GM18873 (cell line): Measurements from ENCODE around the gene SH2D1A.
"Not testable (repeated sequence)": the region's sequence is repeated elsewhere in the genome, so short reads cannot be mapped to it uniquely, and the experiment has no call there.

Experiments used
- ATAC-seq: cut with Tn5 transposase; IDR thresholded peaks from one replicate; pipeline ENCODE4 v1.9.1; 2021; ENCODE audit warnings: mild to moderate bottlenecking, moderate library complexity, moderate number of reproducible peaks; ENCODE audit not compliant: unreplicated experiment, low FRiP score

SH2D1A gene

DNA sequence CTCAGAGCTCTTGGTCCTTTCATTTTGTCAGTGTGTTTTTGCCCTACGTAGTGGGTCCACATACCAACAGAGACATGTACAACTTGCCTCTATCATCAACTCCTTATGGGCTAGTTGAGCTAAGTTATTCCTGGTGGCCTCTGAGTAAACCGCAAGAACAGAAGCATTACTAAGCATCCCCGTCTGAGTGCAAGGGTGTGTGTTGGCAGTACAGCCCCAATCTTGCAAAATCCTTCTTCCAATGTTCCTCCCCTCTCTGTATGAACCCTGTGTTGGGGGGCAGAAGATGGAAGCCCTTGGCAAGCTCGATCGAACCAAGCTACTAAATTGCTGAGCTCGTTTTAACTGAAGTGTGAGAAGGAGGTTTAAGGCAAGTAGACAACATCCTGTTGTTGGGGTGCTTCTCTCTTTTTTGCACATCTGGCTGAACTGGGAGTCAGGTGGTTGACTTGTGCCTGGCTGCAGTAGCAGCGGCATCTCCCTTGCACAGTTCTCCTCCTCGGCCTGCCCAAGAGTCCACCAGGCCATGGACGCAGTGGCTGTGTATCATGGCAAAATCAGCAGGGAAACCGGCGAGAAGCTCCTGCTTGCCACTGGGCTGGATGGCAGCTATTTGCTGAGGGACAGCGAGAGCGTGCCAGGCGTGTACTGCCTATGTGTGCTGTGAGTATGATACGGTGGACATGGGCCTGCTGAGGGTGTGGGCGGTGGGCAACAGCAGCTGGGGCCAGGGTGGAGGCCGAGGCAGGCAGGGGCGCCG lies at the start of gene SH2D1A:
Gene SH2D1A (plus strand): TSS at position 447 of the 760 bp plus-strand sequence. CDS start 80 bp downstream, at position 527.
- ATAC-seq, result no peak

DNA sequence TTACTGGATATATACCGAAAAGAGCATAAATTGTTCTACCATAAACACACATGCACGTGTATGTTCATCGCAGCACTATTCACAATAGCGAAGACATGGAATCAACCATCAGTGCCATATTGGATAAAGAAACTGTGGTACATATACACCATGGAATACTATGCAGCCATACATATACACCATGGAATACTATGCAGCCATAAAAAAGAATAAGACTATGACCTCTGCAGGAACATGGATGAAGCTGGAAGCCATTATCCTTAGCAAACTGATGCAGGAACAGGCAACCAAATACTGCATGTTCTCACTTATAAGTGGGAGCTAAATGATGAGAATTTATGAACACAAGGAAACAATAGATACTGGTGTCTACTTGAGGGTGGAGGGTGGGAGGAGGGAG lies 47.0 kb upstream of the SH2D1A start:
- ATAC-seq, result not testable (repeated sequence)

- ATAC-seq, result no peak
These were observed 46.0 kb upstream of the SH2D1A start for GRCh38 chrX:124300405-124300804.

DNA sequence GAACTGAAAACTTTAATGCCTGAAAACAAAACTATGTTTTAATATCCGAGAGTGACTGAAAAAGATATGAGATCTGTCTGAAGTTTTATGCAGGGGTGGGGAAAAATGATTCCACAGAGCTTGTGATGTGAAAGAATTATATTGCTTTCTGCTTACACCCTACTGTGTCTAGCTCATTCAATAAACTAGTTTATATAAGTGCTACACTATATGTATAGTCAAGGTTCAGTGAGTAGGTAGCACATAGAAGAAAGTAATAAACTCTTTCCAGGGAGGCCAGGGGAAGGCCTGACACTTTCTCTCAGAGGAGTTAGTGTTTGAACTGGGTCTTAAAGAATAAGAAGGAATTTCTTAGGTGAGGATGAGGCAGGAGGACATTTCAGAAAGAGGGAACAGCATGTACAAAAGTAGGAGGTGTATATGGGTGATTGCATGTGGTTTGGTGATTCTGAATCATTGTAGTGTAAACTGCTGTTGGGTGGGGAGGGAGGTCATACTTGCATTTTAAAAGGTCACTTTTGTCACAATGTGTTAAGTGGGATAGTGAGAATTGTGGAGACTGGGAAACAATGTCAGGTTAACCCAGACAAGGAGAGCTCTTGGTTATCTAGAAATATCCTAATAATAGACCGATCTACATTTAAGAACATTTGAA lies 39.0 kb upstream of the SH2D1A start:
- no peak for ATAC-seq

- ATAC-seq, result no peak
These were observed 20.6 kb upstream of the SH2D1A start for GRCh38 chrX:124325732-124326131.

- ATAC-seq, result no peak
These were observed 17.6 kb upstream of the SH2D1A start for GRCh38 chrX:124328765-124329164.

GRCh38 chrX:124332481-124333424 lies 13.6 kb upstream of the SH2D1A start, which contains the start of gene TEX13D:
Gene TEX13D, plus strand, starts transcription at chrX:124332660. Its CDS starts 258 bp downstream, at chrX:124332918.
- no peak for ATAC-seq

- no peak for ATAC-seq
These were observed 12.5 kb upstream of the SH2D1A start for GRCh38 chrX:124333862-124334261.

DNA sequence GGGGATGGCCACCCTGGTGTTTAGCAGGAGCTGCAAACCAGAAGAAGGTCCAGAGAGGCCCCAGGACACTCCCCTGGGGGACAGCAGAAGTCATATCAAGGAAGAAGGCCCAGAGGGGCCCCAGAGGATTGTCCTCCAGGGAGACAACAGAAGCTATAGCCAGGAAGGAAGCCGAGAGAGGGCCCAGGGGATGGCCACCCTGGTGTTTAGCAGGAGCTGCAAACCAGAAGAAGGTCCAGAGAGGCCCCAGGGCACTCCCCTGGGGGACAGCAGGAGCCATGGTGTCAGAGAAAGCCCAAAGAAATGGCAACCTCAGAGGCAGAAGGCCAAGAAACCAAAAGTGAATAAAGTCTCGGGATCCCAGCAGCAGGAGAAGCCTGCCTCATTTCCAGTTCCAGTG lies 11.8 kb upstream of the SH2D1A start:
- not testable (repeated sequence) for ATAC-seq

DNA sequence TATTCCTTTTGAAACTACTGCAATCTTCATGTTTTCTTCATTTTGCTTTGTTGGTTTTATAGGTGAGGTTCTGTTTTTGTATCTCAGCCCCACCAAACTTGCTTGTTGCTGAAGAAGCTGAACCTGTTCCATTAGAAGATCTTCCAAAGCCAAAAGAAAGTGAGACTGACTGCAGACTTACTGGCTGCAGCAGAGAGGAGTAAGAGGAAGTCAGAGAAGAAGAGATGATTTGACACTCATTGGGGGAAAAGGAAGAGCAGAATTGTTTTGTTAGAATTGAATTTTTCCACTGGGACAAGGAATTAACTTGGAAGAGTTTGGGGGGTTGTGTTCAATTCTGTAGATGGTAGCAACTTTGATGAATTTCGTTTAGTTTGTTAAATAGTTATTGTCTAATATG lies 10.8 kb upstream of the SH2D1A start:
- no peak for ATAC-seq

DNA sequence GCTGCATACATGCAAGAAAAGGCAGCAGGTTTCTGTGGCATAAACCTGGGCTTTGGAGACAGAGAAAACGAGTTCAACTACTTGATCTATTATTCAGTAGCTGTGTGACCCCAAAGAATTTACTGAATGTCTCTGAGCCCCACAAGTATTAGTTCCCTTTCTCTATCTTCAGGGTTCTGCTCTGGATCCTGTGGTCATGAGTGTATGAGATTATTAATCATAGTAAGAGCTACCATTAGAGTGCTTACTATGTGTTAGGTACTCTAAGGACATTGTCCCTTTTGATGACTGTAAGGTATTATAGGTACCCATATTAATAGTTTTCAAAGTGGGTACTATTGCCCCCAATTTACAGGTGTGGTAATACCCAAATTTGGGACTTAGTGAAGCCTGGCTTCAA lies 8.4 kb upstream of the SH2D1A start:
- ATAC-seq, result no peak

- ATAC-seq, result no peak
These were observed 7.4 kb upstream of the SH2D1A start for GRCh38 chrX:124338733-124339514.

DNA sequence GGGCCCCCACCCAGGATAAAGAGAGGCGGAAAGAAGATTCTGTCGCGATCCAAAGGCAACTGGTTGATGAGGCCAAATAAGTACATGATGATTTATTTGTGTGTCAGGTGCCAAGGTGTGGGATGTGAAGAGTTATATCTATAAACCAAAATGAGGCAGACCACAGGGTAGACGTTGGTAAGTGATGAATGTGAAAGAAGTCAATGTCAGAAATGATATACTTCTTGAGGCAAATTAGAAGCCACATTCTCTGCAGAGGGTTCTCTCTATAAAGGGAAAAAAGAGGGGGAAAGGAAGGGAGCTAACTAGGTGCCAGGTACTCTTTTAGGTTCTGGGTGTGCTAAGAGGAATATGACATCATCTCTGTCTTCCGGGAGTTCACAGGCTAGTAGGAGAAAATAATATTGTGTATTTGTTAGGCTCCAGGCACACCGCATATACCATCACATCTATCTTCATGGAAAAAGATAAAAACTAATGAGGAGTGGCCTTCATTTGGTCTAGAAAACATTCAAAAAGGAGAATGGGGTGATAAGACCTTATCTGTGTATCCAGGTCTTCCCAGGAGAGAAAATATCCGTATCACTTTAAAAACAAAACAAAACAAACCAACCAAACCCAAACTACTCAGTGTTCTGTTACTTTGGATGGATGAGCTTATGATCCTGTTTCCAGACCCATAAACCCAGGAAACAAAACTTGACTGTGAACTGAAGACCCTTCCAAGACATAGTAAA lies 4.8 kb upstream of the SH2D1A start:
- no peak for ATAC-seq

DNA sequence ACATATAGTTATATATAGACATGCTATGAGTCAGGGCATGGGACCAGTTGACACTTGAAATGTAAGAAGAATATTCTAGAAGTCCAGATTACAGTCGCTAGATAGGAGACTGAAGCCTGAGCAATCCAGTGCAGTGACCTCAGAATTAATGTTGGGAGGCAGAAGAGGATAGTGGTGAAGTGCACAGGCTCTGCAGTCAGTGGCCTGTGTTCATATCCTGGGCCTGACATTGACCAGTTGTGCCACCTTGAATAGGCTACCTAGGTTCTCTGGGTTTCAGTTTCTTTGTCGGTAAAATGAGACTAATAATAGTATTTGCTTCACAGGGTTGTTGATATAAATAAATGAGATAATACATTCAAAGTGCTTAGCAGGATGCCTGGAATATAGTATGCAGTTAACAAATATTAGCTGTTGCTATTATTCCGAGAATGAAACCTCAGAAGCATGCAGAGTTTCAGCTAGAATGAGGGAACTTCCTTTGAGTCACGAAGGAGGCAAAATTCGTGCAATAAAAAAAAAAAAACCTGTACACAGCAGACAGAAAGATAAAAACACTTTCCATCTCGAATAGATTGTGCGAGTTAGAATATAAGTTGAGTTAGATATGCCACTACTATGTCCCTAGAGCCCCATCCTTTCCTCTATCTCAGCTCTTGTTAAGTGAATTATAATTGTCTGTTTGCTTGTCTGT lies 4.0 kb upstream of the SH2D1A start:
- ATAC-seq, result no peak

DNA sequence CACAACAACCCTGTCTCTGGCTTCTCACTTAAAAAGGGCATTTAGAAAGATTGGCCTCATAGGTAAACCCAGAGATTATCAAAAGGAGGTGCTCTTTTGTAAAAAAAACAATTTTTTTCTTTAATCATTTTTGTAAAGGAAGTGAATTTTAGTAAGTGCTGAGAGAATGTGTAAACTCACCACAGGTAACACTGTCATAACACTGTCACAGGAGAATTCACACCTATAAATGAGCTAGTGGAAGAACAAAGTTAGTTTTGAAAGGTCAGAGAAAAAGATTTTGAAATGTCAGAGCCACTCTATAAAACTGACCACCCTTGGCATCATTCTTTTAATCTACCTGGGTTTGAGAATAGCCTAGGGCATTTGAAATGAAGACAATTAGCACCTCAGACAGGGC lies 3.3 kb upstream of the SH2D1A start:
- no peak for ATAC-seq

- ATAC-seq, result no peak
These were observed 2.1 kb upstream of the SH2D1A start for GRCh38 chrX:124344246-124344645.

DNA sequence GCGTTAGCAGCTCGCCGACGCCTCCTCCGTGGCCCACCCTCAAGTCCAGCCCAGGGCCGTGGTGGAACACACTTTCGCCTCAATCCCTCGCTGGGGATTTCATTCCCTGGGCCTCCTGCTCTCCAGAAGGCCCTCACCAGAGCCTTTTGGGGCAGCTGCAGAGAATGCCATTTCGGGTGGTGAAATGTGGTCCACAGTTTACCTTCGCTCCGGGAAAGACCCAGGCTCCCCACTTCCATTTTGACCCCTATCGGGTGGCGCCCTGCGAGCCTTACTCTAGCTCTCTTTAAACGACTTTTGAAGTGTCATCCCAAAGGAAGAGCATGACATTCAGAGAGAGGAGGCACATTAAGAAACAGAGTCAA lies 496 bp downstream of the SH2D1A start:
- no peak for ATAC-seq

- ATAC-seq, result no peak
These were observed 879 bp downstream of the SH2D1A start for GRCh38 chrX:124347242-124347641.

DNA sequence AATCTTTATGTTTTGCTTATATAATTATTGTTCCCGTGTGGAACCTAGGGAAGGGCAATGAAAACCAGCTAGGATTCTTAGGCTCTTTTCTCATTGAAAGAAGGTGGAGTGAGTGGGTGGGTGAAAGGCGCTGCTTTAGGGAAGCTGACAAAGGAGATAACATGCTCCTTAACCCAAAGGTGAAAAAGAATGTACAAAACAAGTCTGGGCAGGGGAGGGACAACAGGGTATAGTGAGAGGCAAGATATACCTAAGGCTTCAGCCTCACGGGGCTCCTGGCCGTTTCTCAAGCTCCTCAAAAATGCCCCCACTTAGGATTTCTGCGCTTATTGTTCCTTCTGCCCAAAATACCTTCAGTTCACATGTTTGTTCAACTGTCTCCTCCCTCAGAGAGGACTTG lies 1.8 kb downstream of the SH2D1A start:
- ATAC-seq, result no peak
